GM18861 (cell line): ENCODE data around the gene C3orf22.
"Not testable (repeated sequence)": the region's sequence is repeated elsewhere in the genome, so short reads cannot be mapped to it uniquely, and the experiment has no call there.

ENCODE experiments used
- ATAC-seq: cut with Tn5 transposase; IDR thresholded peaks from one replicate; pipeline ENCODE4 v1.9.1; 2021; ENCODE audit not compliant: unreplicated experiment

Gene C3orf22, protein sequence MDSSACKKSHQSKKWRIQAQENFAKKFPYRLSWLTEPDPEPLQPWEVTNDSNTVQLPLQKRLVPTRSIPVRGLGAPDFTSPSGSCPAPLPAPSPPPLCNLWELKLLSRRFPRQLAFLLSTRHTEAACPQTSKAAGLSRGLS

DNA sequence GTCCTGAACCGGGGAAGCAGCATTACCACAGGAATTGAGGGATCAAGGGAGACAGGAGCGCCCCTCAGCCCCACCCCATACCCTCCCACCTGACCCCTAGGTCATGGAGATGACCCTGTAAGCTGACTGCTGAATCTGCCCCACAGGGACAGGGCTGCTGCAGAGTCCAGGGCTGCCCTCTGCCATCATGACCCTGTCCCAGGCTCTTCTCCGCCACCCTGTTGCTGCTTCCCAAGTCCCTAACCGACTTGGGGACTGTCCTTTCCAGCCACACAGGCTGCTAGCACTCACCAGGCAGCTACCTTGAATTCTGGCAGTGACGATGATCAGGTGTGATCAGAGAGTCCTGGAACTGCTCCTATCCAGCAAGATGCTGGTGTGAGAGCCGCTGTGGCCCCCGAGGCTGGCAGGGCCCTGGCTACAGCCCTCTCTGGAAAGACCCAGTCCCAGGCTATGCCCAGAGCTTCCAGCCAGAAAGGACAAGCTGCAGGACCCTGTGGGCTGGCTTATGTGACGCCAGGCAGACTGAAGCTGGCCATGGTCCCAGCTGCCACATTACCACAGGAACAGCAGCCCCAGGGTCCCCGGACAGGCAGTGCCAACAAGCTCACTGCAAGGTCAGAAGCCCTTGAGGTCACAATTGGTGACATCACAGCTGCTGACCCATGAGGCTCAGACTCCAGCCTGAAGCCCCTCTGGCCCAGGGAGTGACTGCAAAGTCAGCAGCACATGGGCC, at the start of gene C3orf22:
TSS of gene C3orf22 (minus strand) at position 597 of the 736 bp plus-strand sequence. CDS start 5,542 bp downstream, outside the sequence.
- ATAC-seq: no peak

DNA sequence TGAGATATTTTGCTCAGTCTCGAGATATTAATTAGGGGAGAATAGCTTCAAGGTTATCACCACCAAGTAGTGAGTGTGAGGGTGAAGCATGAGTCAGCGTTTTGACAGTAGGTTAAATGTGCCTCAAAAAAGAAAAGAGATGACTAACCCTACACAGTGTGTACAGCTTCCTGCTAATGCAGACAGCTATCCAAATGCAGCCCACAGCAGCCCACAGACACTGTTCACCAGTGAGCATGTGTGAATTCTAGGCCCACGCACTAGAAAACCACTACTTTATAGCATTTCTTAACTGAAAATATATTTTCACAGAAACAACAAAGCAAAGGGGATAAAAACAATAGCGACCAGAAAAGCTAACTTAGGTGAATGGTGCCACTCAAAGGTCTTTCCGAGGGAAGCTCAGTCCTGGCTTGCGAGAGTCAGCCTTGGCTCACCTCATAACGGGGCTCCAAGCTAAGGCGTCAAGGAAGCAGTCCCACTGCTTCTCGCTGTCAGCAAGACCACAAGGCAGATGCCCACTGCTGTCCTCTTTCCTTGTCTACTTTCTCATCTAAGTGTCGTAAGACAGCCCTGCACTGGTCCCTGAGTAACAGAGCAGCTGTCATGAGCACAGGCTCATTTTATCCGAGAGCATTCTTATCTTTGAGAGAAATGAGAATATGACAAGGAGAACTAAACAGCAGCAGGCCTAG, 48.6 kb upstream of the C3orf22 start:
- no peak for ATAC-seq

DNA sequence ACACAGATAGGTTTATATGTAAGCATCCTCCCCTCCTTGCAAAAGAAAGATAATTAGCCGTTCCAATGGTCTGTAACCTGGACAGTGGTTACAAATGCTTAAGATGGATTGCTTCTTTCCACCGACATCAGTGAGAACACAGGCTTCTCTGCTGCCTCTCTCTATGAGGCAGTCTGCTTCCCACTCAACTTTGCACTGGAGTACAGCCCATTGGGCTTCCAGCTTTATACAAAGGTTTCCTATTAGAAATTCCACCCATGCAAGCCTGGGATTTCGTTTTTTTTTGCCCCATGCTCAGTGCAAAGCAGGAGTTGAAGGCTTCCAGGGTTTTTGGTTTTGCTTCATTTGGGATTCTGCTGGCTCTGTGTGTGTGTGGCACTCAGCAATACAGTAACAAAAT, 47.3 kb upstream of the C3orf22 start:
- no peak for ATAC-seq

DNA sequence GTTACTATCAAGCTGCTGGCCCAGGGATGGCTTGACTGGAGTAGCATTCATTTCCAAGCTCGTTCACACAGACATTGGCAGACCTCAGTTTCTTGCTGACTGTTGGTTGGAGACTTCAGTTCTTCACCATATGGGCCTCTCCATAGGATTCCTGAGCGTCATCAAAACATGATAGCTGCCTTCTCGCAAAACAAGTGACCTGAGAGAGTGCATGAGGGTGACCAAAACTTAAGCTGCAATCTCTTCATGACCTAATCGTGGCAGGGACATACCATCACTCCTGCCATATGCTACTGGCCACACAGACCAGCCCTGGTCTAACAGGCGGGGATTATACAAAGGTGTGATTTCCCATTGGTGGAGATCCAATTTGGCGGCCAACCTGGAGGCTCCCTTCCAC, 46.0 kb upstream of the C3orf22 start:
- ATAC-seq: no peak

DNA sequence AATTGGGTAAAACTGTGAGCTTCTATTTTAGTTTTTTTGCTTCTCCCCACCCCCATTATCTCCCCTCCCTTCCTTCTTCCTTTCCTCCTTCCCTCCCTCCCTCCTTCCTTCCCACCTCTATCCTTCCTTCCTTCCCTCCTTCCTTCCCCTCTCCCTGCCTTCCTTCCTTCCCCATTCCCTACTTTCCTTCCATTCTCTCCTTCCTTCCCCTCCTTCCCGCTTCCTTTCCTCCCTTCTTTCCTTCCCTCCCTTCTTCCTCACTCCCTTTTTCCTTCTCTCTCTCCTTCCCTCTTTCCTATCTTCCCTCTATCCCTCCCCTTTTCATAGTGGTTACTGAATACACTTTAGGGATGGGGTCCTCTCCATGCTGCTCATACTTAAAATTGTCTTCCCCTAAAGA, 40.4 kb upstream of the C3orf22 start:
- ATAC-seq: no peak

DNA sequence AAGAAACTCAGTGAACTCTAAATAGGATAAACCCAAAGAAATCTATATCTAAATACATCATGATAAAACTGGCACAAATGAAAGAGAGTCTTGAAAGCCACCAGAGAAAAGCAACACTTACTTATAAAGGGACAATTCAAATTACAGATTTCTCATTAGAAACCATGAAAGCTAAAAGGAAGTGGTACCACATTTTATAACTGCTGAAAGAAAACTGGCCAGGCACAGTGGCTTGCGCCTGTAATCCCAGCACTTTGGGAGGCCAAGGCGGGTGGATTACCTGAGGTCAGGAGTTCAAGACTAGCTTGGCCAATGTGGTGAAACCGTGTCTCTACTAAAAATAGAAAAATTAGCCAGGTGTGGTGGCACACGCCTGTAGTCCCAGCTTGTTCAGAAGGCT, 36.7 kb upstream of the C3orf22 start:
- not testable (repeated sequence) for ATAC-seq

DNA sequence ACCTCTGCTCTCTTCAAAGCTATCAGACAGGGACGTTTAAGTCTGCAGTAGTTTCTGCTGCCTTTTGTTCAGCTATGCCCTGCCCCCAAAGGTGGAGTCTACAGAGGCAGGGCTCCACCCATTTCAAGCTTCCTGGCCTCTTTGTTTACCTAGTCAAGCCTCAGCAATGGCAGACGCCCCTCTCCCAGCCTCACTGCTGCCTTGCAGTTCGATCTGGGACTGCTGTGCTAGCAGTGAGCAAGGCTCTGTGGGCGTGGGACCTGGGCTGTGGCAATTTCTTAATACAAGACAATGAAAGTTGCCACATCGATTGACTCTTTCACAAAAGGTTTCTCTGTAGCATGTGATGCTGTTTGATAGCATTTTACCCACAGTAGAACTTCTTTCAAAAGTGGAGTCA, 32.8 kb upstream of the C3orf22 start:
- ATAC-seq: not testable (repeated sequence)

DNA sequence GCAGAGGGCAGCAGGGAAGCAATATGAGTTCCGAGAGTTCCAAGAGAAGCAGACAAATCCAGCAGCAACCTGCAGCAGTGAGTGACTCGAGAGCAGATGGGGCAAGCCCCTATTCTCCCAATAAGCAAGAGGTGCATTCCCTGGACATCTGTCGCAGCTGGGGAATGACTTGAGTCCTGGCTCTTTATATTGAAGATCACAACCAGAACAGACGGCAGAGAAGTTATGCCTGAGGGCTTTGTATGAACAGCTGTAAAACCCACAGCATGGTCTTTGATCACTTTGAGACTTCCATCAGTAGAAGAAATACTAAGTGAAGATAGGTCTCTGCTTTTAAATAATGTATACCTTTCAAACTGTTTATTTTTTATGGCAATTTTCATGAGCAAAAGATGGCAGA, 23.6 kb upstream of the C3orf22 start:
- ATAC-seq: no peak

DNA sequence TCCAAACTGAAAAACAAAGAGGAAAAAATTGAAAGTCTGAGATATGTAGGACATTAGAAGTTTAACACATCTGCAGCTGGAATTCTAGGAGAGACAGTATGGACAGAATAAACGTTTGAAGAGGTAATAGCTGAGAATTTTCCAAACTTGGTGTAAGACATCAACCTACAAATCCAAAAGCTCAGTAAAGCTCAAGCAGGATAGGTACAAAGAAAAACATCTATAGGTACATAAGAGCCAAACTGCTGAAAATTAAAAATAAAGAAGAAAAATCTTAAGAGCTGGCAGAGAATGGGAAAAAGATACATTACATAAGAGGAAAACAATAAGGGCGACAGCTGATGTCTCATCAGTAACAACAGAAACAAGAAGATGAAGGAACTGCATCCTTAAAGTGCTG, 22.8 kb upstream of the C3orf22 start:
- no peak for ATAC-seq

DNA sequence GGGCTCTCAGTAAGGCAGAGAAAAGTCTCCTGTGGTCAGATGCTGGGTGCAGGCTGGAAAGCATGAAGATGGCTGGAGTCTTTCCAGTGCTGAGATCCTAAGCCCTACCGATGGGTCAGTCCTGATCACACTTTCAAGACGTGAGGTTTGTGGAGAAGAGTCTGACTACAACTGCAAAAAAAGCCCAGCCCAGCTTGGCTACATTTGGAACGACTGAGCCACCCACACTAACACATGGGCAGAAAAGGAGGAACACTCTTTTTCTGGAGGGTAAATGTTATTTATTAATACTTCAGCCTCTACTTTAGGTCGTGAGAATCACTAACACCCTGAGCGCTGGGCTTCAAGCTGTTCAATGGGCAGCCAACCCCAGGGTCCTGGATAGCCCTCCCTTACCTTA, 22.0 kb upstream of the C3orf22 start:
- ATAC-seq: no peak

DNA sequence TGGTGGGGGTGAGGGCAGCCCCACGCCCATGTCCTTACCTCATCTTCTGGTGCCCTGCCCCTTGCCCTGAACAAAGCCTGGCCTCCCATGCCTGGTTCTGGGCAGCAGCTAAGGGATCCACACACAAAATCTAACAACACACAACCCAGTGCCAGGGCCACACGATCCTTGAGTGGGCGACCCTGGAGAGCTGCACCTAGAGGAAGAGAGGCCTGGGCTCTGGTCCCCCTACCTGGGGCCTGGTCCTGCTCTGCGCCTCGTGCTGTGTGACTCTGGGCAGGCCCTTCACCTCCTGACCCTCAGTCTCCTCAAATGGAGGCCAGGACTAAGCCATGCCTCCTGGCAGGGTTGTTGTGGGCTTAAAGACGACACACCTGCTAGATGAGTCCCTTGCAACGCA, 20.0 kb upstream of the C3orf22 start:
- no peak for ATAC-seq

DNA sequence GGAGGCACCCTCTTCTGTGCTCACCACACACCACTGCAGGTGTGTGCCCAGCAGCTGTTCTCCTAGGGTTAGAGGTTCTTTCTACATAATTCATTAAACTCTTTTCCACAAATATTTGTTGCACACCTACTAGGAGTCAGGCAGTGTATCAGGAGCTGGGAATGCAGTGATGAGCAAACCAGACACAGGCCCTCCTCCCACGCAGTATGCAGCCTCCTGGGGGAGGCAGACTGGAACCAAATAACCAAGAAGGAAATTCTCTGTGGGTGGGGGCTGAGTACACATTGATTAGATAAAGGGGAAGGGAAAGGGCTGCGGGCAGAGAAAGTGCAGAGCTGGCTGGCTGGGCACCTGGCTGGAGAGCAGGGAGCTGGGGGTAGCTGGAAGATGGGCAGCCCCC, 18.5 kb upstream of the C3orf22 start:
- no peak for ATAC-seq

DNA sequence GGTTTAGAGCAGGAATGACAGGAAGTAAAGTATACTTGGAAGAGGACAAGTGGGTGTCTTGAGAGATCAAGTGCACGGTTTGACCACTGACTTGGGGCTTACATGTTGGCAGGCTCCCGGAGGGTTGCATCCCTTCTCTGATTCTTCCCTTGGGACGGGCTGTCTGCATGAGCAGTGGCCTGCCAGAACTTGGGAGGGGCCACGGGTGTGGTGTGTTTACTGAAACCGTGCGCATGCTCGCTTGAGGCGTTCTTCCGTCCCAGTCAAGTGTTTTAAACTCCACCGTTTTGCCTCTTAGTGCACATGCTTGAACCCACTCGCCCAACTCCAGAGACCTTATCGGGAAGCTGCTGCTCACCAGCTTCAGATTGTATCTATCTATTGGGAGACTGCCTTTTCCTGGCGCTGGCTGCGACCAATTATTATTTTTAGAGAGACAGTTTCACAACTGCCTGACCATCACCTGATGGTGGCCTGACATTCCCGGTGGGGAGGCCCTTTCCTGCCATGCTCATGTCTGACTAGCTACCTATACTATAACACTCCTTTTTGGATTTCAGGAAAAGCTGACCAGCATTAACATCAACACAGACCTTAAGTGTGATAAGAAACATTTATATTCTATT, 14.9 kb upstream of the C3orf22 start:
- ATAC-seq: no peak

DNA sequence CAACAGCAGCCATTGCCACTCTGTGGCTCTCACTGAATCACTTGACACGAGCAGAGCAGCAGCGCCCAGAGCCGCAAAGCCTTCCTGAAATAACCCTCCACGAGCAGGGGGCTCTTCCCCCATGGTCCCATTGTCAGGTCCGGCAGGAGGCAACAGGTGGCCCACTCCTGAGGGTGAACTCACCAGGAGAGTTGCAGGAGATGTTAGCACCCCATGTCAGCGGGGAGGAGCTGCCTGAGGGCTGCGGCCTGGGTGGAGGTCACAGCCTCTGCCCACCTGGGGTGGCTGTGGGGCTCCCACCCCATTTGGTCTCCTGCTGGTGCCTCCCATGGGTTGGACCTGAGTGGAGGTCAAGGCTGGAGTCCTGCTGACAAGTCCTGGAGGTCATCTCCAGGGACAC, 12.3 kb upstream of the C3orf22 start:
- ATAC-seq: no peak

DNA sequence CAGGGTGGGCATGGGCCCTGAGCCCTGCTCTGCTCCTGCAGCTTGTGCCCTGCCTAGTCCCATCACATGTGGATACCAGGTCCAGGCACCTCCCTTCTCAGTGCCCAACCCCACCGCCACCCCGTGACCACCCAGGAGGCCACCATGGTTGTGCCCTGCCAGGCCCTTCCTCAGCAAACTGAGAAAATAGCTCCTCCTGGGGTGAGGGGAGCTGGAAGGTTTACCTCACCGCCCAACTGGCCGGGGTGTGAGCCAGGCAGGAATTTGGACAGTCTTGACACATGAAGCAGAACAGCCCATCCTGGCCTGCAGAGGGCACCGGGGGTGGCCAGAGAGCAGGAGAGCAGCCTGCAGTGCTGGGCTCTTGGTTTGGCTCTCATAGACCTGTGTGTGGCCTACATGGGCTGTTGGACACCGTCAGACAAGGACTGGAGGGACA, 11.4 kb upstream of the C3orf22 start:
- ATAC-seq: no peak

DNA sequence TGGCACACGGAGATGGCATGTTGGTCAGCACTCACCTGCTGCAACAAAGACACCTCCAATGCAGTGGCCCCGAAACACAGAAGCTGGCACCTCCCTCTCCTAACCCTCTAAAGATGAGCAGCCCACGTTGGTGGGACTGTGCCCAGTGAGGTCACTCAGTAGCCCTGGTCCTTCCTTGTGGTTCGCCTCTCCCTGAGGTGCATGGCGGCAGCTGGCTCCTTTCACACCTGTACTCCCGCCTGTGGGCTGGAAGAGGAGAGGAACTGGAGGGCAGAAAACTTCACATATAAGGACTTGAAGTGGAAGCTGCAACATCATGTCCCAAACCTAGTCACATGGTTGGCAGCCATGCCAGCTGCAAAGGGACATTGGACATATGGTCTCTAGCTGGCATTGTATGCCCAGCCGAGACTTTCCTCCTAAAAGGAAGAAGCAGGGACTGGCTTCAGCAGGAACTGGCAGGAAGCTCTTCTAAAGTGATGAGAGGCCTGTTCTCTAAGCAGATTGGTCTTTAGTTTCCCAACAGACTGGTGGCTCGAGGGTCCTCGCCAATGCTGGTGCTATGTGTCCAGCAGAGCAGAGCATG, 10.8 kb upstream of the C3orf22 start:
- no peak for ATAC-seq

DNA sequence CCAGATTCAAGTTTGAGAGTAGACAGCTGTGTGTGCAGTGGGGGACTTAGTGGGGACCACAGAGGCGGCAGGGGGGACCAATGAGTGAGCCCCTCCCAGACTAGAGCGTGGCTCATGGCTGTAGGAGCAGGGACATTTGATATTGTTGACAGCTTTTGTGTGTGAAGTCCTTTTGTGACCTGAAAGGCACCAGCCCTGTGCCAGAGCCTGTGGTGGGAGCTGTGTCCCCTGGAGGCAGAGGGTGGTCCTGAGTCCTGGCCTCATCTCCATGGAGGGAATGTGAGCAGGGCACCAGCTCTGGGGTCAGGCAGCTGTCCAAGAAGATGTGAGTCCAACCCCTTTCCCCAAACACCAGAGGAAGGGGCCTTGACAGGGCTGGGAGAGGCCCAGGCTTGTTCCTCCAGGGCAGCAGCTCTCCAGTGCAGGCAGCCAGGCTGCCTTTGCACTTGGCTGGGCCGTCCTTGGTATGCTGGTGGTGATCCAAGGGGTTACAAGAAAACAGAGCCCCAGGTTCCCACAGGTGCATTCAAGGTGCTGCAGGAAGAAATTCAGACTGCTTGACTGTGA, 10.1 kb upstream of the C3orf22 start:
- ATAC-seq: no peak

DNA sequence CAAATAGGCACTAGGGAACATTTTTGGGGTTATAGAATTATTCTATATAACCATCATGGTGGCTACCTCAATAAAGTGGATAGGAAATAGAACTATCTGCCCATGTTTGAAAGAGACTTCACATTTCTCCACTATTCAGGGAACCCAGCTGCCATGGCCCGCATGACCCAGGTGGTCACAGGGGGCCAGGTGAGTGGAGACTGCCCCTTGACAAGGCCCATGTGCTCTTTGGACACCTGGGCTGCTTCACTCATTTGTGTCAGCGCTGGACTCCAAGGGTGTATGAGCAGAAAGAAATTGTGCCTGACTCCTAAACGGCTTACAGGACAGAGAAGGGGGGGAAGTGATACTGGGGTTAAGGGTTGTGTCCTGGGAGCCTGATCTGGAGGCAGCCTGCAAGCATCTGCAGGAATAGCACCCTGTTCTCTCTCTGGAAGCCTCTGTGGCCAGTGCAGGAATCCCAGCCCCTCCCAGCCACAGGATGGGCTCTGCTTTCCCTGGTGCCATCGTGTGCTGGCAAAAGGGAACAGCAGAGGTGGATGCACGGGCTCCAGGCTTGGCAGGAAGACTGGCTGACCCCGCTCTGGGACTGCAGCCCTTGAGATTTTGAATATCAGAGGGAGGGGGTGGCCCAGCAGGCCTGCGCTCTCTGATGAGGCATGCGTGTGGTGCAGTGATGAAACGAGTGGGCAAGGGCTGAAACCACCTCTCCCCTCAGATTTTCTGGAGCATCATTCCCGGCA, 9.1 kb upstream of the C3orf22 start:
- ATAC-seq: no peak

DNA sequence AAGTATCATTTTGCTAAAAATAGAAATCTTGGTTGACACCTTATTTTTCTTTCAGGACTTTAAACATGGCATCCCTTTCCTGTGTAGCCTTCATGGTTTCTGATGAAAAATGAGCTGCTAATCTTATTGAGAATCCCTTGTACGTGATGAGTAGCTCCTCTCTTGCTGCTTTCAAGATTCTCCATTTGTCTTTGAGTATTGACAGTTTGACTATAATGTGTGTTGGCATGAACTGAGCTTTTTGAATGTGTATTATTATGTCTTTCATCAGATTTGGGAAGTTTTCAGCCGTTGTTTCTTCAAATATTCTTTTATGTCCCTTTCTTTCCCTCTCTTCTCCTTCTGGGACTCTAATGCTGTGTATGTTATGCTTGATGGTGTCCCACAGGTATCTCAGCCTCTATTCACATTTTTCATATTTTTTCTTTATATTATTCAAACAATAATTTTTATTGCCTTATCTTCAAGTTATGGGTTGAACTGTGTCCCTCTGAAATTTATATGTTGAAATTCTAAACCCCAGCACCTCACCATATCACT, 4.1 kb upstream of the C3orf22 start:
- no peak for ATAC-seq

DNA sequence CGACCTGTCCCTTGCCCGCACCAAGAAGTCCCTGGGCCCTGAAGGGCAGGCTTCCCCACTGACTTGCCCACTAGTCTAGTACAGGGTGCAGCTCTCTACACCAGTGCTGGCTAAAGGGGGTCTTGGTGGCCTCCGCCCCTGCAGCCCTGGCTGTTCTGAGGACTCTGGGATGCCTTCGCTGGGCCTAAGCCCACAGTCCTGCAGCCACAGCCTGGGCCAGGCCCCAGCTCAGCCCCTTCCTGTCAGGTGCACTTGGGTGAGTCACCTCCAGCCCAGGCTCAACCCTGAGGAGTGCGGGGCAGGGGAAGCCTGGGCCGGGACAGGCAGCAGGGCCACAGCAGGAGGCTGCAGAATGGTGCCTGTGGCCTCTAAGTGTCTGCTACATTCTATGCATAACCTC, 971 bp downstream of the C3orf22 start:
- ATAC-seq: no peak
